Naive B cell (primary cell): Measurements from ENCODE around the gene PPM1H. TPM values are rescaled to one million over a fixed set of nuclear protein-coding genes. Genes with fewer than 3 reads are reported as not detected.

ENCODE experiments used
- ATAC-seq, 2 donors: fragments of 150-1000 bp; cut with Tn5 transposase; 2 replicates each; pipeline ENCODE4 v1.10.0; 2021; ENCODE audit warnings: low read depth in 2 of 2, mild to moderate bottlenecking in 2 of 2, moderate library complexity in 2 of 2
- DNase-seq: peaks from one replicate; pipeline ENCODE4 v3.0.0; 2022
- H3K27ac Mint-ChIP-seq, 6 donors: one replicate each; pipeline ENCODE4 v1.8.0; 2020 to 2022; ENCODE audit warnings: mild to moderate bottlenecking in 6 of 6, mixed read lengths in 6 of 6, moderate library complexity in 5 of 6, inconsistent platforms in 2 of 6
- H3K27me3 Mint-ChIP-seq, 3 donors: one replicate each; pipeline ENCODE4 v1.8.0; 2021 to 2022; ENCODE audit warnings: mixed read lengths in 3 of 3, mild to moderate bottlenecking in 1 of 3
- H3K36me3 Mint-ChIP-seq, 2 donors: one replicate each; pipeline ENCODE4 v1.8.0; 2020 to 2022; ENCODE audit warnings: mixed read lengths in 2 of 2, inconsistent platforms in 1 of 2, mild to moderate bottlenecking in 1 of 2
- H3K4me1 Mint-ChIP-seq, 3 donors: one replicate each; pipeline ENCODE4 v1.8.0; 2020 to 2022; ENCODE audit warnings: mixed read lengths in 3 of 3, inconsistent platforms in 1 of 3, mild to moderate bottlenecking in 1 of 3, moderate library complexity in 1 of 3
- H3K4me3 Mint-ChIP-seq, 8 donors: one replicate each; pipeline ENCODE4 v1.8.0; 2020 to 2022; ENCODE audit warnings: mild to moderate bottlenecking in 8 of 8, mixed read lengths in 8 of 8, moderate library complexity in 8 of 8, inconsistent platforms in 2 of 8
- H3K9me3 Mint-ChIP-seq, 7 donors: one replicate each; pipeline ENCODE4 v1.8.0; 2020 to 2022; ENCODE audit warnings: mixed read lengths in 7 of 7, mild to moderate bottlenecking in 5 of 7, inconsistent platforms in 2 of 7, moderate library complexity in 1 of 7
- polyA plus RNA-seq, 6 donors: library from polyadenylated mRNA; unstranded; fragments of 300-500 nt; fragmentation: Illumina TruSeq; gene quantifications; one replicate each; pipeline ENCODE4 v1.2.3, GENCODE V29; 2021; ENCODE audit warnings: low read depth in 6 of 6

Gene PPM1H
- polyA plus RNA-seq, 6 donors from 2014 or later: 0.05 to 0.15 (median 0.12) TPM; not detected in 3

- Mint-ChIP-seq H3K36me3 (peaks cover 0 to 7% of the 10 kb centered on the region in 2 donors), H3K4me3 (no peak overlapping the region), H3K4me1 (no peaks in the 10 kb centered on the region), H3K27me3 (peaks cover 0 to 11% (median 9%) of the 10 kb centered on the region in 3 donors), H3K27ac (no peak overlapping the region), H3K9me3 (peaks cover 0 to 9% (median 0%) of the 10 kb centered on the region in 7 donors)
- DNase-seq (no peak), ATAC-seq (no peak)
These were observed 68.4 kb downstream of the PPM1H start for GRCh38 chr12:62866451-62867082.

- DNase-seq (no peak), ATAC-seq (no peak)
- Mint-ChIP-seq H3K4me1 (no peaks in the 10 kb centered on the region), H3K27ac (no peak overlapping the region), H3K27me3 (peaks cover 0 to 9% (median 7%) of the 10 kb centered on the region in 3 donors), H3K36me3 (peaks cover 0 to 7% of the 10 kb centered on the region in 2 donors), H3K9me3 (peaks cover 0 to 5% (median 0%) of the 10 kb centered on the region in 7 donors), H3K4me3 (no peak overlapping the region)
These were observed 69.0 kb downstream of the PPM1H start for GRCh38 chr12:62865937-62866336.

GRCh38 chr12:62865065-62865464, 69.9 kb downstream of the PPM1H start:
- DNase-seq (no peak), ATAC-seq (no peak)
- Mint-ChIP-seq H3K36me3 (peaks cover 0 to 2% of the 10 kb centered on the region in 2 donors), H3K27me3 (peaks cover 0 to 3% (median 0%) of the 10 kb centered on the region in 3 donors), H3K27ac (no peak overlapping the region), H3K9me3 (peaks cover 0 to under 1% (median 0%) of the 10 kb centered on the region in 7 donors), H3K4me1 (no peaks in the 10 kb centered on the region), H3K4me3 (no peak overlapping the region)

GRCh38 chr12:62862259-62862881, 72.6 kb downstream of the PPM1H start:
- Mint-ChIP-seq H3K9me3 (no peaks in the 10 kb centered on the region), H3K36me3 (no peaks in the 10 kb centered on the region), H3K27ac (no peak overlapping the region), H3K4me3 (no peak overlapping the region), H3K4me1 (no peaks in the 10 kb centered on the region), H3K27me3 (no peaks in the 10 kb centered on the region)
- no peak for DNase-seq
- ATAC-seq: no peak

GRCh38 chr12:62861586-62861985, 73.4 kb downstream of the PPM1H start:
- no peaks in the 10 kb centered on the region for H3K4me1 Mint-ChIP-seq
- no peaks in the 10 kb centered on the region for H3K36me3 Mint-ChIP-seq
- H3K4me3 Mint-ChIP-seq: no peak overlapping the region
- DNase-seq (no peak), ATAC-seq (no peak)
- H3K27ac Mint-ChIP-seq: no peak overlapping the region
- H3K9me3 Mint-ChIP-seq: no peaks in the 10 kb centered on the region
- H3K27me3 Mint-ChIP-seq: no peaks in the 10 kb centered on the region

- no peaks in the 10 kb centered on the region for H3K4me1 Mint-ChIP-seq
- no peaks in the 10 kb centered on the region for H3K36me3 Mint-ChIP-seq
- H3K9me3 Mint-ChIP-seq: no peaks in the 10 kb centered on the region
- no peak for DNase-seq
- H3K27ac Mint-ChIP-seq: no peak overlapping the region
- no peak overlapping the region for H3K4me3 Mint-ChIP-seq
- no peaks in the 10 kb centered on the region for H3K27me3 Mint-ChIP-seq
- no peak for ATAC-seq
These were observed 74.2 kb downstream of the PPM1H start for GRCh38 chr12:62860501-62861411.

GRCh38 chr12:62860020-62860419, 74.9 kb downstream of the PPM1H start:
- DNase-seq (no peak), ATAC-seq (no peak)
- Mint-ChIP-seq H3K36me3 (no peaks in the 10 kb centered on the region), H3K4me1 (no peaks in the 10 kb centered on the region), H3K27me3 (no peaks in the 10 kb centered on the region), H3K4me3 (no peak overlapping the region), H3K27ac (no peak overlapping the region), H3K9me3 (no peaks in the 10 kb centered on the region)

GRCh38 chr12:62859321-62859737, 75.6 kb downstream of the PPM1H start:
- Mint-ChIP-seq H3K9me3 (no peaks in the 10 kb centered on the region), H3K4me3 (no peak overlapping the region), H3K27ac (peak overlapping the region in 1 of 6 donors; percentile 11), H3K4me1 (no peaks in the 10 kb centered on the region), H3K36me3 (no peaks in the 10 kb centered on the region), H3K27me3 (no peaks in the 10 kb centered on the region)
- DNase-seq: no peak
- no peak for ATAC-seq

GRCh38 chr12:62856454-62856853, 78.5 kb downstream of the PPM1H start:
- DNase-seq: no peak
- H3K27me3 Mint-ChIP-seq: no peaks in the 10 kb centered on the region

GRCh38 chr12:62854024-62854423, 80.9 kb downstream of the PPM1H start:
- Mint-ChIP-seq H3K4me3 (no peak overlapping the region), H3K36me3 (no peaks in the 10 kb centered on the region), H3K27me3 (peaks cover 0 to 4% (median 0%) of the 10 kb centered on the region in 3 donors), H3K9me3 (no peaks in the 10 kb centered on the region), H3K27ac (no peak overlapping the region), H3K4me1 (no peaks in the 10 kb centered on the region)
- no peak for ATAC-seq
- no peak for DNase-seq

More at GRCh38 chr12:62856454-62856853, 78.5 kb downstream of the PPM1H start:
- no peak for ATAC-seq
- Mint-ChIP-seq H3K4me3 (no peak overlapping the region), H3K27ac (peak overlapping the region in 1 of 6 donors; percentile 17), H3K9me3 (no peaks in the 10 kb centered on the region), H3K36me3 (no peaks in the 10 kb centered on the region), H3K4me1 (no peaks in the 10 kb centered on the region)

GRCh38 chr12:62849398-62849797, 85.6 kb downstream of the PPM1H start:
- Mint-ChIP-seq H3K27me3 (peaks cover 0 to 7% (median 0%) of the 10 kb centered on the region in 3 donors), H3K27ac (peak overlapping the region in 1 of 6 donors; percentile 6), H3K36me3 (no peaks in the 10 kb centered on the region), H3K9me3 (peaks cover 0 to 3% (median 0%) of the 10 kb centered on the region in 7 donors), H3K4me1 (no peaks in the 10 kb centered on the region), H3K4me3 (no peak overlapping the region)
- ATAC-seq (no peak), DNase-seq (no peak)

GRCh38 chr12:62848418-62848817, 86.5 kb downstream of the PPM1H start:
- Mint-ChIP-seq H3K4me3 (no peak overlapping the region), H3K4me1 (no peaks in the 10 kb centered on the region), H3K27me3 (peaks cover 0 to 7% (median 0%) of the 10 kb centered on the region in 3 donors), H3K27ac (no peak overlapping the region), H3K36me3 (no peaks in the 10 kb centered on the region), H3K9me3 (peaks cover 0 to 3% (median 0%) of the 10 kb centered on the region in 7 donors)
- ATAC-seq (no peak), DNase-seq (no peak)

GRCh38 chr12:62847709-62848108, 87.2 kb downstream of the PPM1H start:
- ATAC-seq (no peak), DNase-seq (no peak)
- Mint-ChIP-seq H3K36me3 (no peaks in the 10 kb centered on the region), H3K9me3 (peaks cover 0 to 3% (median 0%) of the 10 kb centered on the region in 7 donors), H3K4me3 (no peak overlapping the region), H3K27me3 (peaks cover 0 to 7% (median 0%) of the 10 kb centered on the region in 3 donors), H3K4me1 (no peaks in the 10 kb centered on the region), H3K27ac (no peak overlapping the region)
